ENCODE data around the gene PSG11.
"Not testable (repeated sequence)": the region's sequence is repeated elsewhere in the genome, so short reads cannot be mapped to it uniquely, and the experiment has no call there.

Gene PSG11

GRCh38 chr19:43027061-43027460, 792 bp upstream of the PSG11 start:
- H3K36me3 ChIP-seq (ENCODE audit: insufficient read depth, low read length); H3K9ac ChIP-seq (ENCODE audit: low read depth, low read length); H3K4me3 ChIP-seq (ENCODE audit: low read length); H3K4me2 ChIP-seq (ENCODE audit: low read length); H3K27me3 ChIP-seq (ENCODE audit: control insufficient read depth, insufficient read depth, low read length); H3K9me3 ChIP-seq (replicated peaks; ENCODE audit: low read length); H3K4me1 ChIP-seq (ENCODE audit: control insufficient read depth, insufficient read depth, low read length): not testable (repeated sequence)

GRCh38 chr19:43022098-43022497, 4.2 kb downstream of the PSG11 start:
- peak overlapping the region; percentile 64 for H3K9ac ChIP-seq (ENCODE audit: low read depth, low read length)

GRCh38 chr19:43021629-43022028, 4.6 kb downstream of the PSG11 start:
- H3K4me3 ChIP-seq (ENCODE audit: low read length); H3K36me3 ChIP-seq (ENCODE audit: insufficient read depth, low read length); H3K27me3 ChIP-seq (ENCODE audit: control insufficient read depth, insufficient read depth, low read length); H3K9me3 ChIP-seq (replicated peaks; ENCODE audit: low read length): not testable (repeated sequence)
- Histone ChIP-seq H3K9ac (ENCODE audit: low read depth, low read length) (peak overlapping the region; percentile 64), H3K4me1 (ENCODE audit: control insufficient read depth, insufficient read depth, low read length) (peaks cover 14% of the 10 kb centered on the region), H3K4me2 (ENCODE audit: low read length) (peak overlapping the region; percentile 65)

More at GRCh38 chr19:43022098-43022497, 4.2 kb downstream of the PSG11 start:
- not testable (repeated sequence) for H3K9me3 ChIP-seq (replicated peaks; ENCODE audit: low read length); H3K36me3 ChIP-seq (ENCODE audit: insufficient read depth, low read length); H3K27me3 ChIP-seq (ENCODE audit: control insufficient read depth, insufficient read depth, low read length); H3K4me3 ChIP-seq (ENCODE audit: low read length)
- H3K4me1 ChIP-seq (ENCODE audit: control insufficient read depth, insufficient read depth, low read length): peaks cover 14% of the 10 kb centered on the region
- peak overlapping the region; percentile 65 for H3K4me2 ChIP-seq (ENCODE audit: low read length)

GRCh38 chr19:43019588-43019987, 6.7 kb downstream of the PSG11 start:
- H3K27me3 ChIP-seq (ENCODE audit: control insufficient read depth, insufficient read depth, low read length); H3K36me3 ChIP-seq (ENCODE audit: insufficient read depth, low read length); H3K4me3 ChIP-seq (ENCODE audit: low read length); H3K9me3 ChIP-seq (replicated peaks; ENCODE audit: low read length); H3K9ac ChIP-seq (ENCODE audit: low read depth, low read length); H3K4me2 ChIP-seq (ENCODE audit: low read length): not testable (repeated sequence)
- peaks cover 14% of the 10 kb centered on the region for H3K4me1 ChIP-seq (ENCODE audit: control insufficient read depth, insufficient read depth, low read length)

GRCh38 chr19:43005841-43006240, 20.4 kb downstream of the PSG11 start:
- not testable (repeated sequence) for H3K9me3 ChIP-seq (replicated peaks; ENCODE audit: low read length); H3K4me3 ChIP-seq (ENCODE audit: low read length); H3K4me1 ChIP-seq (ENCODE audit: control insufficient read depth, insufficient read depth, low read length); H3K4me2 ChIP-seq (ENCODE audit: low read length); H3K27me3 ChIP-seq (ENCODE audit: control insufficient read depth, insufficient read depth, low read length); H3K36me3 ChIP-seq (ENCODE audit: insufficient read depth, low read length); H3K9ac ChIP-seq (ENCODE audit: low read depth, low read length)

GRCh38 chr19:43004846-43005245, 21.4 kb downstream of the PSG11 start:
- H3K27me3 ChIP-seq (ENCODE audit: control insufficient read depth, insufficient read depth, low read length); H3K4me3 ChIP-seq (ENCODE audit: low read length); H3K4me1 ChIP-seq (ENCODE audit: control insufficient read depth, insufficient read depth, low read length); H3K4me2 ChIP-seq (ENCODE audit: low read length); H3K9ac ChIP-seq (ENCODE audit: low read depth, low read length); H3K36me3 ChIP-seq (ENCODE audit: insufficient read depth, low read length); H3K9me3 ChIP-seq (replicated peaks; ENCODE audit: low read length): not testable (repeated sequence)

GRCh38 chr19:43003634-43004033, 22.6 kb downstream of the PSG11 start:
- H3K36me3 ChIP-seq (ENCODE audit: insufficient read depth, low read length); H3K4me1 ChIP-seq (ENCODE audit: control insufficient read depth, insufficient read depth, low read length); H3K4me2 ChIP-seq (ENCODE audit: low read length); H3K9ac ChIP-seq (ENCODE audit: low read depth, low read length); H3K27me3 ChIP-seq (ENCODE audit: control insufficient read depth, insufficient read depth, low read length); H3K4me3 ChIP-seq (ENCODE audit: low read length); H3K9me3 ChIP-seq (replicated peaks; ENCODE audit: low read length): not testable (repeated sequence)

- not testable (repeated sequence) for H3K4me3 ChIP-seq (ENCODE audit: low read length); H3K36me3 ChIP-seq (ENCODE audit: insufficient read depth, low read length); H3K9me3 ChIP-seq (replicated peaks; ENCODE audit: low read length); H3K4me1 ChIP-seq (ENCODE audit: control insufficient read depth, insufficient read depth, low read length); H3K4me2 ChIP-seq (ENCODE audit: low read length); H3K27me3 ChIP-seq (ENCODE audit: control insufficient read depth, insufficient read depth, low read length); H3K9ac ChIP-seq (ENCODE audit: low read depth, low read length)
Observed at GRCh38 chr19:43002948-43003347, 23.3 kb downstream of the PSG11 start.

- not testable (repeated sequence) for H3K4me2 ChIP-seq (ENCODE audit: low read length); H3K4me1 ChIP-seq (ENCODE audit: control insufficient read depth, insufficient read depth, low read length); H3K9ac ChIP-seq (ENCODE audit: low read depth, low read length); H3K4me3 ChIP-seq (ENCODE audit: low read length); H3K9me3 ChIP-seq (replicated peaks; ENCODE audit: low read length); H3K27me3 ChIP-seq (ENCODE audit: control insufficient read depth, insufficient read depth, low read length); H3K36me3 ChIP-seq (ENCODE audit: insufficient read depth, low read length)
Observed at GRCh38 chr19:42996161-42996560, 30.1 kb downstream of the PSG11 start.

GRCh38 chr19:42992029-42992604, 34.2 kb downstream of the PSG11 start:
- not testable (repeated sequence) for H3K9me3 ChIP-seq (replicated peaks; ENCODE audit: low read length); H3K4me1 ChIP-seq (ENCODE audit: control insufficient read depth, insufficient read depth, low read length); H3K4me2 ChIP-seq (ENCODE audit: low read length); H3K36me3 ChIP-seq (ENCODE audit: insufficient read depth, low read length); H3K9ac ChIP-seq (ENCODE audit: low read depth, low read length); H3K27me3 ChIP-seq (ENCODE audit: control insufficient read depth, insufficient read depth, low read length); H3K4me3 ChIP-seq (ENCODE audit: low read length)

- Histone ChIP-seq H3K36me3 (ENCODE audit: insufficient read depth, low read length) (no peaks in the 10 kb centered on the region), H3K4me1 (ENCODE audit: control insufficient read depth, insufficient read depth, low read length) (peaks cover 5% of the 10 kb centered on the region), H3K4me2 (ENCODE audit: low read length) (no peak overlapping the region), H3K4me3 (ENCODE audit: low read length) (no peak overlapping the region), H3K27me3 (ENCODE audit: control insufficient read depth, insufficient read depth, low read length) (no peaks in the 10 kb centered on the region), H3K9me3 (replicated peaks; ENCODE audit: low read length) (no peaks in the 10 kb centered on the region), H3K9ac (ENCODE audit: low read depth, low read length) (no peak overlapping the region)
Observed at GRCh38 chr19:42989851-42990250, 36.4 kb downstream of the PSG11 start.

GRCh38 chr19:42989186-42989585, 37.1 kb downstream of the PSG11 start:
- H3K4me1 ChIP-seq (ENCODE audit: control insufficient read depth, insufficient read depth, low read length); H3K27me3 ChIP-seq (ENCODE audit: control insufficient read depth, insufficient read depth, low read length); H3K9ac ChIP-seq (ENCODE audit: low read depth, low read length); H3K4me2 ChIP-seq (ENCODE audit: low read length); H3K9me3 ChIP-seq (replicated peaks; ENCODE audit: low read length); H3K36me3 ChIP-seq (ENCODE audit: insufficient read depth, low read length); H3K4me3 ChIP-seq (ENCODE audit: low read length): not testable (repeated sequence)
